Neural cell (in vitro differentiated cells): ENCODE measurements around the gene GBA2. TPM values are rescaled to one million over a fixed set of nuclear protein-coding genes. Genes with fewer than 3 reads are reported as not detected.

Experiments
- H2AFZ ChIP-seq: fragments of 200-600, 300-800 bp; sonication (generic), shearing (Covaris generic); 2 replicates; pipeline ENCODE4 v1.6.0; 2014; ENCODE audit warnings: low read depth, mild to moderate bottlenecking, antibody characterized with exemption, low read length, moderate library complexity
- H3F3A ChIP-seq: fragments of 200-600 bp; shearing (Covaris generic); 2 replicates; pipeline ENCODE4 v1.6.1; 2016; ENCODE audit warnings: mild to moderate bottlenecking, moderate library complexity, mixed read lengths, antibody characterized with exemption, low read length; ENCODE audit not compliant: insufficient read depth, poor library complexity, severe bottlenecking
- H3K27ac ChIP-seq: fragments of 200-600, 300-800 bp; sonication (generic), shearing (Covaris generic); 2 replicates; pipeline ENCODE4 v1.5.1; 2014; ENCODE audit warnings: mild to moderate bottlenecking, low read length, moderate library complexity
- H3K27me3 ChIP-seq: fragments of 300-800, 200-600 bp; sonication (generic), shearing (Covaris generic); 2 replicates; pipeline ENCODE4 v1.6.0; 2014; ENCODE audit warnings: mild to moderate bottlenecking, low read depth, low read length, moderate library complexity; ENCODE audit not compliant: insufficient read depth
- H3K36me3 ChIP-seq: fragments of 300-800, 200-600 bp; sonication (generic), shearing (Covaris generic); 2 replicates; pipeline ENCODE4 v1.5.1; 2014; ENCODE audit warnings: mild to moderate bottlenecking, antibody characterized with exemption, low read length, moderate library complexity; ENCODE audit not compliant: insufficient read depth
- H3K4me2 ChIP-seq: fragments of 300-800, 200-600 bp; sonication (generic), shearing (Covaris generic); 2 replicates; pipeline ENCODE4 v1.6.0; 2014; ENCODE audit warnings: mild to moderate bottlenecking, low read length
- H3K4me3 ChIP-seq: fragments of 300-800, 200-600 bp; sonication (generic), shearing (Covaris generic); 2 replicates; pipeline ENCODE4 v1.5.1; 2014; ENCODE audit warnings: mild to moderate bottlenecking, low read length, moderate library complexity
- H3K79me2 ChIP-seq: fragments of 200-600 bp; shearing (Covaris generic); replicated peaks from 2 replicates; pipeline ENCODE4 v1.6.0; 2014; ENCODE audit warnings: mild to moderate bottlenecking, low read length, moderate library complexity; ENCODE audit not compliant: insufficient read depth
- H3K9ac ChIP-seq: fragments of 300-800, 200-600 bp; sonication (generic), shearing (Covaris generic); 2 replicates; pipeline ENCODE4 v1.6.1; 2016; ENCODE audit warnings: mild to moderate bottlenecking, low read length, mixed read lengths
- H3K9me2 ChIP-seq: fragments of 200-600 bp; shearing (Covaris generic); 2 replicates; pipeline ENCODE4 v1.6.1; 2016; ENCODE audit warnings: mild to moderate bottlenecking, low read length, mixed read lengths; ENCODE audit not compliant: insufficient read depth
- H3K9me3 ChIP-seq: fragments of 200-600, 300-800 bp; sonication (generic), shearing (Covaris generic); 2 replicates; pipeline ENCODE4 v1.6.1; 2016; ENCODE audit warnings: mild to moderate bottlenecking, mixed run types, low read length, moderate library complexity, mixed read lengths
- H4K20me1 ChIP-seq: fragments of 200-600 bp; shearing (Covaris generic); 2 replicates; pipeline ENCODE4 v1.6.1; 2016; ENCODE audit warnings: mild to moderate bottlenecking, mixed run types; ENCODE audit not compliant: insufficient read depth
- EP300 ChIP-seq: fragments of 450-650 bp; conservative IDR thresholded peaks from 2 replicates; pipeline ENCODE4 v1.6.1; 2014; ENCODE audit warnings: antibody characterized with exemption, mild to moderate bottlenecking, moderate library complexity; ENCODE audit not compliant: poor library complexity, severe bottlenecking
- EZH2 ChIP-seq: fragments of 200-600, 300-800 bp; shearing (Covaris generic), sonication (generic); IDR thresholded peaks from 2 replicates; pipeline ENCODE4 v1.6.1; 2014; ENCODE audit warnings: antibody characterized with exemption, low read length, borderline replicate concordance, mild to moderate bottlenecking; ENCODE audit not compliant: insufficient read depth, poor library complexity, severe bottlenecking
- MXI1 ChIP-seq: fragments of 450-650 bp; conservative IDR thresholded peaks from 2 replicates; pipeline ENCODE4 v1.6.1; 2014; ENCODE audit warnings: antibody characterized with exemption, mild to moderate bottlenecking; ENCODE audit not compliant: poor library complexity, severe bottlenecking
- POLR2AphosphoS5 ChIP-seq: IDR thresholded peaks from 2 replicates; pipeline ENCODE4 v1.6.1; 2012
- RAD21 ChIP-seq: fragments of 450-650 bp; conservative IDR thresholded peaks from 2 replicates; pipeline ENCODE4 v1.6.1; 2014; ENCODE audit warnings: antibody characterized with exemption, mild to moderate bottlenecking, moderate library complexity
- TAF1 ChIP-seq: IDR thresholded peaks from 2 replicates; pipeline ENCODE4 v1.6.1; 2012; ENCODE audit warnings: low read depth
- polyA plus RNA-seq: library from polyadenylated mRNA; depleted of rRNA; stranded (reverse); fragments of >200 nt; gene quantifications from 2 replicates; pipeline ENCODE4 v1.2.3, GENCODE V29; 2014
- TF ChIP-seq, protein P1 (sequence below): fragments of 450-650 bp; IDR thresholded peaks from 2 replicates; pipeline ENCODE4 v1.5.1; 2014; ENCODE audit warnings: antibody characterized with exemption, mild to moderate bottlenecking, moderate library complexity; ENCODE audit not compliant: poor library complexity, severe bottlenecking
- TF ChIP-seq, protein P2 (sequence below): IDR thresholded peaks from 2 replicates; pipeline ENCODE4 v1.6.1; 2012; ENCODE audit warnings: borderline replicate concordance

GBA2 gene
- polyA plus RNA-seq, 1 donor from 2014 or later: 113 TPM

DNA sequence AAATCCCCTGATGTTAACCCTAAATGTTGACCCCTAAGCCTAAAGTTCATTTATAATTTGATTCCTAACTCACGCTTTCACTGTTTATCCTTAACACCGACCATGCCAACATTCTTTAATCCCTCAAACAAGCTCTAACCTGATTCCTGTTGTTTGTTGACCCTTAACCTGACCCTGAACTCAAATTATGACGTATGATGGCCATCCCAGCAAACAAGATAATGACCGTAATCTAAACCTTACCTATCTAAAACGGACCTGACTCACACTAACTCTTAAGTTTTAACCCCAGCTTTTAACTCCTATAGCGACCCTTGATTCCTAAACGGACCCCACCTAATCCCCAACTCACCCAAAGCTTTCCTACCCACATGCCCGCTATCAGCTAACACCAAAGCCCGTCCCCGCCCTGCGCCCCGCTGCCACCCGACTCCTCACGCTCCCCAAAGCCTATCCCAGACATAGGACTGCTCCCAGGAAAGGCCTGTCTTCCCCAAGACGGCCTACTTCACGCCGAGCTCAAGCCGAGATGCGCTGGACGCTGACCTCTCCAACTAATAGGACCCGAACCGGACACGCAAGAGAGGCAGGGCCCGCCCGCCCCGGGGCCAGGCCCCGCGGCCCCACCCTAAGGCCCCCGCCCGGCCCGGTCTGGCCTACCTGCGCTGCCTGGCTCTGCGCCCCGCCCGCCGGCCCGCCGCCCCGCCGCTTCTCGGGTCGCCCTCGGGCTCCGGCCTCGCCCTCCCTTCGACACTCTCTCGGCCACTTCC, 17.4 kb downstream of the GBA2 start:
- Histone ChIP-seq H3K79me2 (peaks cover 31% of the 10 kb centered on the region), H4K20me1 (no peaks in the 10 kb centered on the region), H3F3A (no peaks in the 10 kb centered on the region)

DNA sequence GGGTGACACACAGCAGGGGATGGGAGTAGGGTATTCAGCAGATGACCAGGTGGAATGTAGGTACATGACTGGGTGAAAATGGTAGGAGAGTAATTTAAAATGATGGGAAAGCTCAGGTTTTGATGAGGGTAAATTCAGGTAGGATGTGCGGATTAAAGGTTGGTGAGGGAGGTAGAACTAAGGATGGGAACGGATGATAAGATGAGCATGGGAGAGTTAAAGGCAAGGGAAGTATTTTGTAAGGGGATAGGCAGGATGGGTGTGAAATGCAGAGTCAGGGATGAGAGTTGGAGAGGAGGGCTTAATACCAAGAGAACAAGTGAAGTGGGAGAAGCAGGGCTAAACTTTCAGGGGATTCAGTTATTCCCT, 18.6 kb downstream of the GBA2 start:
- Histone ChIP-seq H3K9me2 (no peaks in the 10 kb centered on the region), H3K27ac (no peak overlapping the region), H3K4me2 (peak overlapping the region; percentile 25), H3K4me3 (peak overlapping the region; percentile 81), H2AFZ (no peak overlapping the region), H3K79me2 (peaks cover 31% of the 10 kb centered on the region), H3K9me3 (no peaks in the 10 kb centered on the region), H4K20me1 (no peaks in the 10 kb centered on the region), H3K36me3 (no peaks in the 10 kb centered on the region), H3F3A (no peaks in the 10 kb centered on the region), H3K9ac (no peak overlapping the region), H3K27me3 (no peaks in the 10 kb centered on the region)
- TF ChIP-seq MXI1 (no peak), EZH2 (no peak), RAD21 (no peak), POLR2AphosphoS5 (no peak)
- TF ChIP-seq, protein P1, sequence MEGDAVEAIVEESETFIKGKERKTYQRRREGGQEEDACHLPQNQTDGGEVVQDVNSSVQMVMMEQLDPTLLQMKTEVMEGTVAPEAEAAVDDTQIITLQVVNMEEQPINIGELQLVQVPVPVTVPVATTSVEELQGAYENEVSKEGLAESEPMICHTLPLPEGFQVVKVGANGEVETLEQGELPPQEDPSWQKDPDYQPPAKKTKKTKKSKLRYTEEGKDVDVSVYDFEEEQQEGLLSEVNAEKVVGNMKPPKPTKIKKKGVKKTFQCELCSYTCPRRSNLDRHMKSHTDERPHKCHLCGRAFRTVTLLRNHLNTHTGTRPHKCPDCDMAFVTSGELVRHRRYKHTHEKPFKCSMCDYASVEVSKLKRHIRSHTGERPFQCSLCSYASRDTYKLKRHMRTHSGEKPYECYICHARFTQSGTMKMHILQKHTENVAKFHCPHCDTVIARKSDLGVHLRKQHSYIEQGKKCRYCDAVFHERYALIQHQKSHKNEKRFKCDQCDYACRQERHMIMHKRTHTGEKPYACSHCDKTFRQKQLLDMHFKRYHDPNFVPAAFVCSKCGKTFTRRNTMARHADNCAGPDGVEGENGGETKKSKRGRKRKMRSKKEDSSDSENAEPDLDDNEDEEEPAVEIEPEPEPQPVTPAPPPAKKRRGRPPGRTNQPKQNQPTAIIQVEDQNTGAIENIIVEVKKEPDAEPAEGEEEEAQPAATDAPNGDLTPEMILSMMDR: no peak
- TF ChIP-seq, protein P2, sequence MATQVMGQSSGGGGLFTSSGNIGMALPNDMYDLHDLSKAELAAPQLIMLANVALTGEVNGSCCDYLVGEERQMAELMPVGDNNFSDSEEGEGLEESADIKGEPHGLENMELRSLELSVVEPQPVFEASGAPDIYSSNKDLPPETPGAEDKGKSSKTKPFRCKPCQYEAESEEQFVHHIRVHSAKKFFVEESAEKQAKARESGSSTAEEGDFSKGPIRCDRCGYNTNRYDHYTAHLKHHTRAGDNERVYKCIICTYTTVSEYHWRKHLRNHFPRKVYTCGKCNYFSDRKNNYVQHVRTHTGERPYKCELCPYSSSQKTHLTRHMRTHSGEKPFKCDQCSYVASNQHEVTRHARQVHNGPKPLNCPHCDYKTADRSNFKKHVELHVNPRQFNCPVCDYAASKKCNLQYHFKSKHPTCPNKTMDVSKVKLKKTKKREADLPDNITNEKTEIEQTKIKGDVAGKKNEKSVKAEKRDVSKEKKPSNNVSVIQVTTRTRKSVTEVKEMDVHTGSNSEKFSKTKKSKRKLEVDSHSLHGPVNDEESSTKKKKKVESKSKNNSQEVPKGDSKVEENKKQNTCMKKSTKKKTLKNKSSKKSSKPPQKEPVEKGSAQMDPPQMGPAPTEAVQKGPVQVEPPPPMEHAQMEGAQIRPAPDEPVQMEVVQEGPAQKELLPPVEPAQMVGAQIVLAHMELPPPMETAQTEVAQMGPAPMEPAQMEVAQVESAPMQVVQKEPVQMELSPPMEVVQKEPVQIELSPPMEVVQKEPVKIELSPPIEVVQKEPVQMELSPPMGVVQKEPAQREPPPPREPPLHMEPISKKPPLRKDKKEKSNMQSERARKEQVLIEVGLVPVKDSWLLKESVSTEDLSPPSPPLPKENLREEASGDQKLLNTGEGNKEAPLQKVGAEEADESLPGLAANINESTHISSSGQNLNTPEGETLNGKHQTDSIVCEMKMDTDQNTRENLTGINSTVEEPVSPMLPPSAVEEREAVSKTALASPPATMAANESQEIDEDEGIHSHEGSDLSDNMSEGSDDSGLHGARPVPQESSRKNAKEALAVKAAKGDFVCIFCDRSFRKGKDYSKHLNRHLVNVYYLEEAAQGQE: no peak

More for the DNA sequence above, 17.4 kb downstream of the GBA2 start:
- Histone ChIP-seq H3K9me3 (no peaks in the 10 kb centered on the region), H2AFZ (peak overlapping the region; percentile 78), H3K9ac (peak overlapping the region; percentile 79), H3K27ac (peak overlapping the region; percentile 83), H3K27me3 (no peaks in the 10 kb centered on the region), H3K9me2 (no peaks in the 10 kb centered on the region), H3K4me2 (peak overlapping the region; percentile 83), H3K36me3 (no peaks in the 10 kb centered on the region), H3K4me3 (peak overlapping the region; percentile 81)
- no peak for TF ChIP-seq RAD21
- TF ChIP-seq, protein P2: no peak
- no peak for TF ChIP-seq EZH2
- no peak for TF ChIP-seq EP300
- no peak for TF ChIP-seq TAF1
